SJCRH30 (cell line): ENCODE data around the gene TSEN54. TPM values are rescaled to one million over a fixed set of nuclear protein-coding genes. Genes with fewer than 3 reads are reported as not detected.
"Not testable (repeated sequence)": the region's sequence is repeated elsewhere in the genome, so short reads cannot be mapped to it uniquely, and the experiment has no call there.

Source experiments
- DNase-seq, 2 experiments: peaks; one replicate each; pipeline ENCODE4 v3.0.0-alpha.2; 2015 to 2020
- H3K27ac ChIP-seq: fragments of 250-450 bp; sonication (Bioruptor Pico); 2 replicates; pipeline ENCODE4 v1.5.1; 2020; ENCODE audit warnings: mild to moderate bottlenecking, moderate library complexity
- H3K27me3 ChIP-seq: fragments of 250-450 bp; sonication (Bioruptor Pico); 2 replicates; pipeline ENCODE4 v1.5.1; 2020; ENCODE audit warnings: mild to moderate bottlenecking, moderate library complexity
- H3K36me3 ChIP-seq: fragments of 250-450 bp; sonication (Bioruptor Pico); 2 replicates; pipeline ENCODE4 v1.5.1; 2020; ENCODE audit warnings: mild to moderate bottlenecking, moderate library complexity
- H3K4me1 ChIP-seq: fragments of 250-450 bp; sonication (Bioruptor Pico); 2 replicates; pipeline ENCODE4 v1.5.1; 2020; ENCODE audit warnings: mild to moderate bottlenecking, moderate library complexity
- H3K4me3 ChIP-seq: fragments of 250-450 bp; sonication (Bioruptor Pico); 2 replicates; pipeline ENCODE4 v1.5.1; 2020; ENCODE audit warnings: mild to moderate bottlenecking, moderate library complexity
- H3K9me3 ChIP-seq: fragments of 250-450 bp; sonication (Bioruptor Pico); replicated peaks from 2 replicates; pipeline ENCODE4 v1.5.1; 2020; ENCODE audit warnings: mild to moderate bottlenecking, moderate library complexity
- total RNA-seq: library from RNA; depleted of rRNA; stranded (reverse); fragments of >200 nt; shearing (Covaris generic); gene quantifications from 2 replicates; pipeline ENCODE4 v1.2.3, GENCODE V29; 2014; rRNA removed

Gene TSEN54
- total RNA-seq: 34.3 and 44.8 TPM in 2 replicates

DNA sequence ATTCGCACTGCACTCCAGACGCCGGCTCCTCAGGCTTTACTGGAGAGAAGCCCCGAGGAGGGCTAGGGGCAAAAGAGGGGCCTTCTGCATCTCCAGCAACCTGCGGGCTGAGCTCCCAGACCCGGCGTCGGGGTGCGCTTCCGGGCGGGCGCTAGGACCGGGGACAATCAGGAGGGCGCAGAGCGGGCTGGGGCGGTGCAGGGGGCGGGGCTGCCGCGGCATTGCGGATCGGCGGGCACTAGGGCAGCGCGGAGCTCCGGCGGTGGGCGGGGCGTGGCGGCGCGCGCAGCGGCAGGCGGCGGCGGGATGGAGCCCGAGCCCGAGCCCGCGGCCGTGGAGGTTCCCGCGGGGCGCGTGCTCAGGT is at the start of gene TSEN54:
Gene TSEN54 (plus strand): TSS at position 274 of the 364 bp plus-strand sequence. CDS start 33 bp downstream, at position 307.
- H3K27me3 ChIP-seq: no peaks in the 10 kb centered on the region
- peaks cover 11% of the 10 kb centered on the region for H3K36me3 ChIP-seq
- peak within 1 kb of the TSS; percentile 70 for H3K27ac ChIP-seq
- peaks cover 2% of the 10 kb centered on the region; the same call in 1 of the 2 replicates for H3K4me1 ChIP-seq
- peak; percentile 96 to 97 for DNase-seq
- H3K4me3 ChIP-seq: peak within 1 kb of the TSS; percentile 95
- H3K9me3 ChIP-seq: no peaks in the 10 kb centered on the region

- no peaks in the 10 kb centered on the region for H3K9me3 ChIP-seq
- H3K36me3 ChIP-seq: peaks cover 12% of the 10 kb centered on the region
- H3K27ac ChIP-seq: no peak overlapping the region
- H3K27me3 ChIP-seq: no peaks in the 10 kb centered on the region
- no peak for DNase-seq
- no peak overlapping the region for H3K4me3 ChIP-seq
- peaks cover 5% of the 10 kb centered on the region for H3K4me1 ChIP-seq
These were observed 48.0 kb upstream of the TSEN54 start for GRCh38 chr17:75468291-75468754.

GRCh38 chr17:75468779-75469373 is 47.5 kb upstream of the TSEN54 start:
- no peaks in the 10 kb centered on the region for H3K9me3 ChIP-seq
- H3K27ac ChIP-seq: no peak overlapping the region
- H3K36me3 ChIP-seq: peaks cover 12% of the 10 kb centered on the region
- H3K27me3 ChIP-seq: no peaks in the 10 kb centered on the region
- H3K4me1 ChIP-seq: peaks cover 5% of the 10 kb centered on the region
- no peak overlapping the region for H3K4me3 ChIP-seq
- no peak for DNase-seq

GRCh38 chr17:75471207-75471606 is 45.1 kb upstream of the TSEN54 start:
- DNase-seq: no peak
- no peak overlapping the region for H3K27ac ChIP-seq
- H3K9me3 ChIP-seq: no peaks in the 10 kb centered on the region
- no peaks in the 10 kb centered on the region for H3K27me3 ChIP-seq
- H3K36me3 ChIP-seq: peaks cover 11% of the 10 kb centered on the region
- peaks cover 5% of the 10 kb centered on the region for H3K4me1 ChIP-seq
- no peak overlapping the region for H3K4me3 ChIP-seq

GRCh38 chr17:75472119-75472518 is 44.2 kb upstream of the TSEN54 start:
- Histone ChIP-seq H3K4me3 (no peak overlapping the region), H3K9me3 (no peaks in the 10 kb centered on the region)
- no peak for DNase-seq

DNA sequence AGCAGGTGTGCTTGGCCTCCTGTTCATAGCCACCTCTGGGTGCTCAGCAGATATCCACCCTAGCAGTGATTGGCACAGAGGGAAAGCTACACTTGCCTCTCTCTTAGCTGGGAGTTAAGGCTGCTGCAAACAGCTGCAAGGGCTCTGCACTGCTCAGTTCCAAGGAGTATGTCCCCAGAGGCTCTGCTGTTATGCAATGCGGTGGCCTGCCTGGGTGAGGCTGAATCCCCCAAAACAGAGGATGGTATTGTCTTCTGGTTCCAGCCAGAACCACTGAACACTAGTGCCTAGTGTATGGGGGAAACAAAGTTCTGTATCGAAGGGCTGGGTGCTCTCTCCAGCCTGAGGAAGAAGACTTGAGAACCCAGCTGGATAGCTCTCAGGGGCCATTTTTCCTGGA is 43.1 kb upstream of the TSEN54 start:
- peaks cover 5% of the 10 kb centered on the region for H3K4me1 ChIP-seq
- no peak overlapping the region for H3K4me3 ChIP-seq
- H3K9me3 ChIP-seq: no peaks in the 10 kb centered on the region
- peak; percentile 82 to 88 for DNase-seq
- H3K27me3 ChIP-seq: no peaks in the 10 kb centered on the region
- H3K27ac ChIP-seq: no peak overlapping the region
- H3K36me3 ChIP-seq: peaks cover 4% of the 10 kb centered on the region; the same call in 1 of the 2 replicates

More at GRCh38 chr17:75472119-75472518, 44.2 kb upstream of the TSEN54 start:
- no peak overlapping the region for H3K27ac ChIP-seq
- H3K27me3 ChIP-seq: no peaks in the 10 kb centered on the region
- peaks cover 9% of the 10 kb centered on the region for H3K36me3 ChIP-seq
- H3K4me1 ChIP-seq: peaks cover 5% of the 10 kb centered on the region

DNA sequence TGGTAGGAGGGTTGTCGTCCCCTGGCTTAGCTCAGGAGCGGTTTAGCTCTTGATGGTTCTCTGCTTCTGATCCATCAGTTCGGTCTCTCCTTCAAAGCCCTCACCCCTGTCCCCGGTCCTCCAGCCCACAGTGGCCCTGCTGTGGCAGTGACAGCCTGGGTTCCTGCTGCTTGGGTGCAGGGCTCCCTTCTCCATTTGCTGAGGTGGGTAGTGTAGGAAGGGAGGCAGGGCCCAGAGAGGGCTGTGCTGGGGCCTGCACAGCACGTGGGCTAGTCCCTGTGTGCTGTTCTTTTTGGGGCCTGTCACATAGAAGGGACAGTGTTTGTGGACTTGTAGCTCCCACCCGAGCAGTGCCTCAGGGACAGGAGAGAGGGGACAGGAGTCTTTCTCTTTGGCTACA is 41.6 kb upstream of the TSEN54 start:
- H3K36me3 ChIP-seq: peaks cover 4% of the 10 kb centered on the region; the same call in 1 of the 2 replicates
- H3K27ac ChIP-seq: no peak overlapping the region
- peaks cover 12% of the 10 kb centered on the region for H3K4me1 ChIP-seq
- no peak overlapping the region for H3K4me3 ChIP-seq
- no peak for DNase-seq
- H3K27me3 ChIP-seq: no peaks in the 10 kb centered on the region
- no peaks in the 10 kb centered on the region for H3K9me3 ChIP-seq

DNA sequence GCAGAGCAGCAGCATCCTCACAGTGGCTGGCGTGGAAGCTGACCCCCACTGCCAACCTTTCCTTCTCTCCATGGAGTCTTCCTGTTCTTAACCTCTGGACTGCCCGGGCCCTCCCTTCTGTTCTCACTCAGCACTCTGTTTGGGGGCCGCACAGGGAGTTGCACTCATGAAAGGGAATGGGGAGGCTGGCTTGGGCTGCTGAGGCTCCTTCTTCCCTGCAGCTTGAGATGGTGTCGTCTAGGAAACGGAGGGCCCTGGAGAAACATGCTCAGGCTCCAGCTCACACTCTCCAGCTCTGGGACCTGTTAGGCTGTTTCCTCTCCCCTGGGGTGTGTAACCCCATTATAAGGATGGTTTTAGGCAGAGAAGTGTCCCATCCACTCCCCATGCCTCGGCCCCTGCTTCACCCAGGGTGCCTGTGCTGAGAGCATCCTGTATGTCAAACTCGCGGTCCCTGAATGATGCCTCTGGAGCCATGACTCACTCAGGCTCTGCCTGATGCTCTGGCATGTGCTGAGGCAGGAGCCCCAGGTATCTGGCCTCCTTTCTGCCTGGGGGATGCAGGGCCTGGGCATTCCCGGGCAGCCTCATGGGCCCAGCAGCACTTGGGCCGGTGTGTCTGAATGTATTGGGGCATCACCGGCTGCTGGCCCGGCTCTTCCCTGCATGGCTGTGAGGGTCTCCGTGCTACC is 41.0 kb upstream of the TSEN54 start:
- H3K36me3 ChIP-seq: peaks cover 4% of the 10 kb centered on the region; the same call in 1 of the 2 replicates
- no peak for DNase-seq
- peaks cover 15% of the 10 kb centered on the region for H3K4me1 ChIP-seq

DNA sequence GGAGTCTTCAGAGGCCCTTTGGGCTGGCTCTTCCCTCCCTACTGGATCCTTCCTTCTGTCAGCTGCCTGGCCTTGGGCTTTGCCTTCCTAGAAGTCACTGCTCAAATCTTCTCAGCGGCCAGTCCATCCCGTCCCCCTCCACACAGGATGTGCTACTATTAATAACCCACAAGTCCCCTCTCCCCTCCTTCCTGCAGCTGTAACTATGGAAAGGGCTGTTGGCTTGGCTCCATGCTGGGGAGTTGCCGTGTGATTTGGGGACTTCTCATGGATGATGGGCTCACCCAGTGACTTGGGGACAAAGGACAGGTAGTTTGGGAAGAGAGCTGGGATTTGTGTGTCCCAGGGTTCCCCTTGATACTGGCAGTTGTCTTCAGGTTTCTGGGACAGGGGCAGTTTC is 40.5 kb upstream of the TSEN54 start:
- Histone ChIP-seq H3K4me3 (no peak overlapping the region), H3K27me3 (no peaks in the 10 kb centered on the region), H3K27ac (no peak overlapping the region), H3K9me3 (no peaks in the 10 kb centered on the region), H3K36me3 (peaks cover 4% of the 10 kb centered on the region; the same call in 1 of the 2 replicates), H3K4me1 (peaks cover 21% of the 10 kb centered on the region)
- no peak for DNase-seq

More for the DNA sequence above, 41.0 kb upstream of the TSEN54 start:
- H3K9me3 ChIP-seq: no peaks in the 10 kb centered on the region
- no peak overlapping the region for H3K4me3 ChIP-seq
- no peak overlapping the region for H3K27ac ChIP-seq
- no peaks in the 10 kb centered on the region for H3K27me3 ChIP-seq

- Histone ChIP-seq H3K9me3 (no peaks in the 10 kb centered on the region), H3K27ac (no peak overlapping the region), H3K4me3 (no peak overlapping the region), H3K4me1 (peaks cover 25% of the 10 kb centered on the region), H3K27me3 (no peaks in the 10 kb centered on the region), H3K36me3 (peaks cover 4% of the 10 kb centered on the region; the same call in 1 of the 2 replicates)
- DNase-seq: no peak
These were observed 40.1 kb upstream of the TSEN54 start for GRCh38 chr17:75476271-75476671.

- no peak for DNase-seq
- H3K9me3 ChIP-seq: no peaks in the 10 kb centered on the region
- peaks cover 4% of the 10 kb centered on the region; the same call in 1 of the 2 replicates for H3K36me3 ChIP-seq
- no peak overlapping the region for H3K4me3 ChIP-seq
- peaks cover 32% of the 10 kb centered on the region for H3K4me1 ChIP-seq
- no peak overlapping the region for H3K27ac ChIP-seq
- no peaks in the 10 kb centered on the region for H3K27me3 ChIP-seq
These were observed 39.4 kb upstream of the TSEN54 start for GRCh38 chr17:75476752-75477489.

GRCh38 chr17:75477490-75477862 is 38.9 kb upstream of the TSEN54 start:
- H3K36me3 ChIP-seq, H3K27ac ChIP-seq, H3K9me3 ChIP-seq, H3K27me3 ChIP-seq, H3K4me3 ChIP-seq, DNase-seq: not testable (repeated sequence)
- peaks cover 33% of the 10 kb centered on the region for H3K4me1 ChIP-seq

DNA sequence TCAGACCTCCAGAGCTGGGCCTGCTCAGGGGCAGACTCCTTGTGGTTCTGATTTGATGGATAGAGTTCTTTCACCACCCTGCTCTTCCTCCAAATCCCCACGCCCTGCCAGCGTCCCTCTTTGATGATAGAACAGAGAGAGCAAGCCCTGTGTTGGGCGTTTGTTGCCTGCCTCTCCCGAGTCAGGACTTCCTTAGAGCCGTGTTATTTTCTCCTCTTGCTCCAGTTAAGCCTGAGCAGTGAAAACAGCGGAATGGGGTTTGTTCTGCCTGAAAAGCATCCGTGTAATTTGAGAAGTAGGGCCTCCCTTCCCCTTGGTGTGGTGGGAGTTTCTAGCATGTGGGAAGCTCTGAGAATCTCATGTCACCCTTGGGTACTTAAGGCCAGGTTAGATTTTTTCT is 37.8 kb upstream of the TSEN54 start:
- Histone ChIP-seq H3K4me1 (peaks cover 28% of the 10 kb centered on the region), H3K27ac (no peak overlapping the region), H3K4me3 (no peak overlapping the region), H3K27me3 (no peaks in the 10 kb centered on the region), H3K9me3 (no peaks in the 10 kb centered on the region), H3K36me3 (0 out of 2 replicates have a peak, but pooled peaks cover 2% of the 10 kb centered on the region)
- DNase-seq: peak in 1 of 2 experiments; percentile 60

DNA sequence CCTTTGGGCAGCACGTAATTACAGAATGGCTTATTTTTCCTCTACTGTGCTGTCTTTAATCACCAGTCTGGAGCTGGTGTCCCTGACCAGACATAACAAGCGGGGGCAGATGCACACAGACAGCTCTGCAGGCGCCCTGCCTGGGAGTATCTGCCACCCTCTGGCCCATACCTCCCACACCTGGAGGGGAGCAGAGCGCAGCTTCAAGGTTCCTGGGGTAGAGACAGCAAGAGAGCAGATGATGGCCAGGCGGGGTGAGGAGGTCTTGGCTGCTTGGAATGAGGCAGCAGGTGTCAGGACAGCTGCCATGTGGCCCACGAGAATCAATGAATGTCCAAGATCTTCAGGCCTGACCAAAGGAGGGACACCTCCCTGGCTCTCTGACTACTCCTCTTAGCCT is 36.0 kb upstream of the TSEN54 start:
- Histone ChIP-seq H3K27ac (no peak overlapping the region), H3K27me3 (no peaks in the 10 kb centered on the region), H3K9me3 (no peaks in the 10 kb centered on the region), H3K36me3 (no peaks in the 10 kb centered on the region), H3K4me3 (no peak overlapping the region), H3K4me1 (peaks cover 28% of the 10 kb centered on the region)
- DNase-seq: peak; percentile 22 to 49
